A673 (cell line): ENCODE data around the gene CHFR.

Experiments used
- EZH2 ChIP-seq: fragments of 200-600 bp; sonication (generic); IDR thresholded peaks from 2 replicates; pipeline ENCODE4 v1.6.1; 2017; ENCODE audit warnings: borderline replicate concordance, low read depth, mild to moderate bottlenecking, mixed read lengths, antibody characterized with exemption, low read length; ENCODE audit not compliant: poor library complexity, severe bottlenecking
- TF ChIP-seq, protein P1 (sequence below): fragments of 300-800, 200-600 bp; sonication (generic); conservative IDR thresholded peaks from 2 replicates; pipeline ENCODE4 v1.5.1; 2017; ENCODE audit warnings: low read depth, mild to moderate bottlenecking, antibody characterized with exemption, low read length, moderate library complexity, mixed read lengths

GRCh38 chr12:132874175-132874574 is 13.2 kb downstream of the CHFR start:
- TF ChIP-seq, protein P1, sequence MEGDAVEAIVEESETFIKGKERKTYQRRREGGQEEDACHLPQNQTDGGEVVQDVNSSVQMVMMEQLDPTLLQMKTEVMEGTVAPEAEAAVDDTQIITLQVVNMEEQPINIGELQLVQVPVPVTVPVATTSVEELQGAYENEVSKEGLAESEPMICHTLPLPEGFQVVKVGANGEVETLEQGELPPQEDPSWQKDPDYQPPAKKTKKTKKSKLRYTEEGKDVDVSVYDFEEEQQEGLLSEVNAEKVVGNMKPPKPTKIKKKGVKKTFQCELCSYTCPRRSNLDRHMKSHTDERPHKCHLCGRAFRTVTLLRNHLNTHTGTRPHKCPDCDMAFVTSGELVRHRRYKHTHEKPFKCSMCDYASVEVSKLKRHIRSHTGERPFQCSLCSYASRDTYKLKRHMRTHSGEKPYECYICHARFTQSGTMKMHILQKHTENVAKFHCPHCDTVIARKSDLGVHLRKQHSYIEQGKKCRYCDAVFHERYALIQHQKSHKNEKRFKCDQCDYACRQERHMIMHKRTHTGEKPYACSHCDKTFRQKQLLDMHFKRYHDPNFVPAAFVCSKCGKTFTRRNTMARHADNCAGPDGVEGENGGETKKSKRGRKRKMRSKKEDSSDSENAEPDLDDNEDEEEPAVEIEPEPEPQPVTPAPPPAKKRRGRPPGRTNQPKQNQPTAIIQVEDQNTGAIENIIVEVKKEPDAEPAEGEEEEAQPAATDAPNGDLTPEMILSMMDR: no peak
- TF ChIP-seq EZH2: no peak
